Heart left ventricle (tissue), 13 donors: ENCODE results near the gene ZNF451.

Experiments
- POLR2A ChIP-seq, 2 donors: fragments of 450-650 bp; IDR thresholded peaks; one replicate each; pipeline ENCODE4 v1.6.1; 2017; ENCODE audit warnings: antibody characterized with exemption in 2 of 2, mild to moderate bottlenecking in 2 of 2, moderate library complexity in 2 of 2
- TF ChIP-seq, protein P1 (sequence below), 12 donors: fragments of 200-600 bp; sonication (generic) in 4 of 12; IDR thresholded peaks; one replicate each; pipeline versions ENCODE4 v1.5.0 to v1.8.0; 2018 to 2022; ENCODE audit warnings: antibody characterized with exemption in 12 of 12, mild to moderate bottlenecking in 5 of 12
- donor health status: ischemic (EF 13 %, LVEDD 7.1; RV severe dilation, severe dysfunction).
- donor health status: DM: no; HTN: yes; CAD: no.
- donor health status: DM: no; HTN: no; CAD: no.
- donor health status: ischemic (EF 25% LVEDD 6.9; RV normal size, moderate dysfunction).
- donor health status: ischemic (EF 25% LVEDD 5.7; RV mildly dilated, moderate dysfunction).
- donor health status: ischemic (EF 35%, LVEDD 5.7; RV mildly dilated, moderate dysfunction).
- donor health status: nonischemic (EF 11% LVEDD 7.7; RV severe dilation, severe dysfunction).
- donor health status: DM: yes; HTN: yes; CAD: no.
- donor health status: PGD.
- donor health status: ischemic (EF 29% LVEDD 5.4; RV normal size, mild dysfunction).
- donor health status: nonischemic (EF 23%, LVEDD 6.1; RV moderate dilation, normal function).

DNA sequence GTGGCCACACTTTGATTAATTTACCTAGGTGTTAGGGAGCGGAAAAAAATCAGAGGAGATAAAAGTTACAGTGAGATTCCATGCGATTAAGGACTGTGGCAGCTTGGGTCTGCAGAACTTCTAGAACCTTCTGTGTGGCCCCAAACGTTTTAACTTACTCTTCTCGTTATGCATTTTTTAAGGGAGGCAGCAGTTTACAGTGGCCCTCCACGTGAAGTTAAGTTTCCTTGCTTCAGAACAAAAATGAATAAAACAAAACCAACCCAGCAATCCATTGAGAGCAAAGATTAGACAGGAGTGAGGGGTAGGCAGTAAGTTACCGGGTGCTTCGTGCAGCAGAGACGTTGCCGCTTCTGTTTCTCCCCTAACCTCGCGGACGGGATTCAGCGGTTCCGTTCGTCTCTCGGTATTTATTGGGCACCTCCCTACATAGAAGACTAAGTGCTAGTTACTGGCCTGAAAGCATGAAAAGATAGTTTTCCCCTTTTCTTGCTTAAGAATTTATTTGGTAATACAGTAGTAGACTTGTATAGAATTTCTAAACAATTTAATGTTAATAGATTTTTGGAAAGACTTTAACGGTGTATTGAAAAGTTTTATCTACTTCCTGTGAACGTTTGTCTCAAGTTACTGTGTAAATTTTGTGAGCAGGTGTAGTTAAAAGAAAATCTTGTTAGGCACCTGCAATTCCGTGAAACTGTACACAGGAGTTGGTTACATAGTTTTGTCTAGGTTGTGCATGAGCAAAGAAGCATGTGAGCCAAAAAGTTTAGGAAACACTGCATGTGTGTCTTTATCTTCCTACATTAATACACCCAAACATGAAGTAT, 83.3 kb downstream of the ZNF451 start:
- TF ChIP-seq, protein P1, sequence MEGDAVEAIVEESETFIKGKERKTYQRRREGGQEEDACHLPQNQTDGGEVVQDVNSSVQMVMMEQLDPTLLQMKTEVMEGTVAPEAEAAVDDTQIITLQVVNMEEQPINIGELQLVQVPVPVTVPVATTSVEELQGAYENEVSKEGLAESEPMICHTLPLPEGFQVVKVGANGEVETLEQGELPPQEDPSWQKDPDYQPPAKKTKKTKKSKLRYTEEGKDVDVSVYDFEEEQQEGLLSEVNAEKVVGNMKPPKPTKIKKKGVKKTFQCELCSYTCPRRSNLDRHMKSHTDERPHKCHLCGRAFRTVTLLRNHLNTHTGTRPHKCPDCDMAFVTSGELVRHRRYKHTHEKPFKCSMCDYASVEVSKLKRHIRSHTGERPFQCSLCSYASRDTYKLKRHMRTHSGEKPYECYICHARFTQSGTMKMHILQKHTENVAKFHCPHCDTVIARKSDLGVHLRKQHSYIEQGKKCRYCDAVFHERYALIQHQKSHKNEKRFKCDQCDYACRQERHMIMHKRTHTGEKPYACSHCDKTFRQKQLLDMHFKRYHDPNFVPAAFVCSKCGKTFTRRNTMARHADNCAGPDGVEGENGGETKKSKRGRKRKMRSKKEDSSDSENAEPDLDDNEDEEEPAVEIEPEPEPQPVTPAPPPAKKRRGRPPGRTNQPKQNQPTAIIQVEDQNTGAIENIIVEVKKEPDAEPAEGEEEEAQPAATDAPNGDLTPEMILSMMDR (IDR thresholded peaks at IDR 0.05) = no peak
- no peak for TF ChIP-seq POLR2A (IDR thresholded peaks at IDR 0.05)
